ENCODE results near the gene OPTN. TPM values are rescaled to one million over a fixed set of nuclear protein-coding genes. Genes with fewer than 3 reads are reported as not detected.

The OPTN gene
- total and polyA plus RNA-seq, 10 of the 15 experiments (the other 5 are each of a cell fraction or from before 2014, with no cell fraction given), result 15.2 to 42.4 (median 25.5) TPM

- TF ChIP-seq ZNF592 (IDR thresholded peaks at IDR 0.05) (no peak), CUX1 (IDR thresholded peaks at IDR 0.05; ENCODE audit: insufficient replicate concordance, low read depth, low read length) (no peak)
Measured at GRCh38 chr10:13143766-13144165, 43.8 kb downstream of the OPTN start (continued).

- POLR2A ChIA-PET, result no interaction called here
- no peaks in the 10 kb centered on the region for H3K9me3 ChIP-seq (replicated peaks; ENCODE audit: control insufficient read depth, insufficient read depth, low read length)
- H3K27ac ChIP-seq (ENCODE audit: control insufficient read depth, insufficient read depth), result no peak overlapping the region
- no peak overlapping the region for H3K4me2 ChIP-seq (ENCODE audit: control insufficient read depth, insufficient read depth)
- H2AFZ ChIP-seq (ENCODE audit: control insufficient read depth, low read depth, low read length), result no peak overlapping the region
- FAIRE-seq (no peak), ATAC-seq (no peak), DNase-seq (ENCODE audit: low read depth, low spot score) (no peak)
- H3K36me3 ChIP-seq (ENCODE audit: control insufficient read depth in 2 of 2, insufficient read depth in 2 of 2, low read length in 1 of 2), result no peaks in the 10 kb centered on the region
- no peaks in the 10 kb centered on the region for H4K20me1 ChIP-seq (ENCODE audit: control insufficient read depth, insufficient read depth)
- CTCF ChIA-PET, result interaction anchor here (0.6 to 1.8 kb wide), 2 partner anchors 17 to 930 kb away, joined by 3 to 6 read pairs; partner anchors contain the start of gene MCM10
- RAD21 ChIA-PET (ENCODE audit: unreplicated experiment), result no interaction called here
- H3K79me2 ChIP-seq (ENCODE audit: control insufficient read depth, insufficient read depth, low read length), result no peaks in the 10 kb centered on the region
- intact Hi-C loops (cut with micrococcal nuclease; ENCODE audit: unreplicated experiment), result no loop called here
- in situ Hi-C loops (cut with MboI), result no loop called here
- no peaks in the 10 kb centered on the region for H3K4me1 ChIP-seq (ENCODE audit: control insufficient read depth, insufficient read depth, low read length)
- no peak overlapping the region for H3K4me3 ChIP-seq
- H3K27me3 ChIP-seq (replicated peaks in 1 of 2; ENCODE audit: control insufficient read depth in 2 of 2, insufficient read depth in 2 of 2, low read length in 1 of 2), result no peaks in the 10 kb centered on the region
- SMC1A ChIA-PET (ENCODE audit: uncharacterized antibody, unreplicated experiment), result no interaction called here
- no peak overlapping the region for H3K9ac ChIP-seq (ENCODE audit: control insufficient read depth, insufficient read depth, low read length)
- WGBS (ENCODE audit: insufficient coverage, insufficient replicate concordance, low lambda C conversion rate, missing lambda C conversion rate), result 75% methylated on average over 3 of the region's 3 CpGs
- no TSS peak for BruUV-seq (replicated peaks)
- no peak for TF ChIP-seq ZNF207 (IDR thresholded peaks at IDR 0.05; ENCODE audit: borderline replicate concordance)
- no peak for TF ChIP-seq ZSCAN29 (IDR thresholded peaks at IDR 0.05)
- no peak for TF ChIP-seq STAT3 (IDR thresholded peaks at IDR 0.05; ENCODE audit: low read depth, low read length)
- no peak for TF ChIP-seq EP300 (IDR thresholded peaks at IDR 0.05; ENCODE audit: borderline replicate concordance in 1 of 2, control insufficient read depth in 1 of 2, low read depth in 2 of 2, low read length in 2 of 2)
- TF ChIP-seq ZNF687 (IDR thresholded peaks at IDR 0.05), result no peak
- TF ChIP-seq EED (IDR thresholded peaks at IDR 0.05; ENCODE audit: low read depth), result no peak
- no peak for TF ChIP-seq IKZF2 (IDR thresholded peaks at IDR 0.05)
Measured at GRCh38 chr10:13144814-13145213, 44.9 kb downstream of the OPTN start.
